ENCODE measurements around the gene DYNLT1.

GRCh38 chr6:158609455-158610155 lies 34.9 kb downstream of the DYNLT1 start:
- TF ChIP-seq CTCF (IDR thresholded peaks at IDR 0.05) (no peak), POLR2A (IDR thresholded peaks at IDR 0.05) (no peak), POLR2AphosphoS5 (IDR thresholded peaks at IDR 0.05) (no peak)
